Loucy (cell line): ENCODE data around the gene SORCS1.

Source experiments
- EZH2phosphoT487 ChIP-seq: fragments of 200-600 bp; IDR thresholded peaks from 2 replicates; pipeline ENCODE4 v1.6.1; 2018; ENCODE audit warnings: antibody characterized with exemption, mild to moderate bottlenecking, moderate library complexity, borderline replicate concordance
- TF ChIP-seq, protein P1 (sequence below): fragments of 200-600 bp; sonication (generic); conservative IDR thresholded peaks from 2 replicates; pipeline ENCODE4 v1.5.1; 2014; ENCODE audit warnings: mild to moderate bottlenecking, antibody characterized with exemption, low read length

GRCh38 chr10:106982268-106982667 lies 182.2 kb downstream of the SORCS1 start:
- TF ChIP-seq, protein P1, sequence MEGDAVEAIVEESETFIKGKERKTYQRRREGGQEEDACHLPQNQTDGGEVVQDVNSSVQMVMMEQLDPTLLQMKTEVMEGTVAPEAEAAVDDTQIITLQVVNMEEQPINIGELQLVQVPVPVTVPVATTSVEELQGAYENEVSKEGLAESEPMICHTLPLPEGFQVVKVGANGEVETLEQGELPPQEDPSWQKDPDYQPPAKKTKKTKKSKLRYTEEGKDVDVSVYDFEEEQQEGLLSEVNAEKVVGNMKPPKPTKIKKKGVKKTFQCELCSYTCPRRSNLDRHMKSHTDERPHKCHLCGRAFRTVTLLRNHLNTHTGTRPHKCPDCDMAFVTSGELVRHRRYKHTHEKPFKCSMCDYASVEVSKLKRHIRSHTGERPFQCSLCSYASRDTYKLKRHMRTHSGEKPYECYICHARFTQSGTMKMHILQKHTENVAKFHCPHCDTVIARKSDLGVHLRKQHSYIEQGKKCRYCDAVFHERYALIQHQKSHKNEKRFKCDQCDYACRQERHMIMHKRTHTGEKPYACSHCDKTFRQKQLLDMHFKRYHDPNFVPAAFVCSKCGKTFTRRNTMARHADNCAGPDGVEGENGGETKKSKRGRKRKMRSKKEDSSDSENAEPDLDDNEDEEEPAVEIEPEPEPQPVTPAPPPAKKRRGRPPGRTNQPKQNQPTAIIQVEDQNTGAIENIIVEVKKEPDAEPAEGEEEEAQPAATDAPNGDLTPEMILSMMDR, result no peak
- TF ChIP-seq EZH2phosphoT487, result no peak
